A172 (cell line): ENCODE results near the gene PYGO1. TPM values are rescaled to one million over a fixed set of nuclear protein-coding genes. Genes with fewer than 3 reads are reported as not detected.
A peak's percentile ranks its signal among the peaks of the same experiment; 100 is the strongest.
"Not testable (repeated sequence)": the region's sequence is repeated elsewhere in the genome, so short reads cannot be mapped to it uniquely, and the experiment has no call there.

Experiments used
- DNase-seq: peaks from one replicate; pipeline ENCODE4 v3.0.0-alpha.2; 2015; ENCODE audit warnings: low spot score
- total RNA-seq: library from RNA; depleted of rRNA; stranded (reverse); fragments of >200 nt; shearing (Covaris generic); gene quantifications from 2 replicates; pipeline ENCODE4 v1.2.3, GENCODE V29; 2014; rRNA removed

PYGO1 gene
- total RNA-seq, 1 experiment from 2014 or later = 14.7 TPM

GRCh38 chr15:55505407-55505806 is 82.7 kb downstream of the PYGO1 start:
- not testable (repeated sequence) for DNase-seq

- DNase-seq = peak; percentile 4
Observed at GRCh38 chr15:55499151-55499550, 89.0 kb downstream of the PYGO1 start.

GRCh38 chr15:55498109-55498938 is 89.8 kb downstream of the PYGO1 start:
- DNase-seq = peak; percentile 79

- no peak for DNase-seq
Observed at GRCh38 chr15:55496716-55497115, 91.4 kb downstream of the PYGO1 start.

- DNase-seq = no peak
Observed at GRCh38 chr15:55494931-55495330, 93.2 kb downstream of the PYGO1 start.

- DNase-seq = peak; percentile 70
Observed at GRCh38 chr15:55488952-55489600, 99.1 kb downstream of the PYGO1 start.

Other genes starting within 250 kb of the PYGO1 start
- gene CCPG1, start 180.0 kb downstream of the PYGO1 start, total RNA-seq = 61.1 and 91.3 TPM in 2 replicates
- 1.0 and 10.1 TPM in 2 replicates for gene PIERCE2, start 179.8 kb downstream of the PYGO1 start, total RNA-seq
- gene DNAAF4, start 80.1 kb downstream of the PYGO1 start, total RNA-seq = 12.7 and 17.1 TPM in 2 replicates
- gene PRTG, start 154.8 kb upstream of the PYGO1 start, total RNA-seq = 3.6 and 8.7 TPM in 2 replicates